ENCODE results near the gene MPPED1. TPM values are rescaled to one million over a fixed set of nuclear protein-coding genes. Genes with fewer than 3 reads are reported as not detected.

The MPPED1 gene
- total RNA-seq, 4 donors from 2014 or later = not detected

- no peak for TF ChIP-seq POLR2A (IDR thresholded peaks at IDR 0.05)
- no peak for TF ChIP-seq CTCF (IDR thresholded peaks at IDR 0.05)
- H3K27me3 ChIP-seq = peaks cover 0 to 11% (median 0%) of the 10 kb centered on the region in 4 donors
- H3K4me1 ChIP-seq = peaks cover 0 to 26% (median 0%) of the 10 kb centered on the region in 3 donors
- no peaks in the 10 kb centered on the region for H3K36me3 ChIP-seq
- intact Hi-C loops (cut with DNase I) = no loop called here
- H3K4me3 ChIP-seq = no peak overlapping the region
- H3K9me3 ChIP-seq = no peaks in the 10 kb centered on the region
- no peak for DNase-seq
- H3K27ac ChIP-seq = no peak overlapping the region
- WGBS, 2 donors = 64 to 77% methylated on average over 15 to 16 of the region's 18 CpGs
Measured at GRCh38 chr22:43541462-43542407, 129.9 kb downstream of the MPPED1 start.

GRCh38 chr22:43542681-43543521 lies 131.1 kb downstream of the MPPED1 start:
- peaks cover 0 to 20% (median 0%) of the 10 kb centered on the region in 3 donors for H3K4me1 ChIP-seq
- DNase-seq = no peak
- H3K9me3 ChIP-seq = no peaks in the 10 kb centered on the region
- no peaks in the 10 kb centered on the region for H3K36me3 ChIP-seq
- peaks cover 0 to 11% (median 0%) of the 10 kb centered on the region in 4 donors for H3K27me3 ChIP-seq
- no peak overlapping the region for H3K27ac ChIP-seq
- 73 to 84% methylated on average over 8 to 16 of the region's 23 CpGs for WGBS, 2 donors
- TF ChIP-seq POLR2A (IDR thresholded peaks at IDR 0.05) = no peak
- TF ChIP-seq CTCF (IDR thresholded peaks at IDR 0.05) = no peak
- no peak overlapping the region for H3K4me3 ChIP-seq
- intact Hi-C loops (cut with DNase I) = no loop called here

- DNase-seq = no peak
- intact Hi-C loops (cut with DNase I) = no loop called here
- no peak for TF ChIP-seq CTCF (IDR thresholded peaks at IDR 0.05)
- TF ChIP-seq POLR2A (IDR thresholded peaks at IDR 0.05) = no peak
- Histone ChIP-seq H3K9me3 (no peaks in the 10 kb centered on the region), H3K4me1 (peaks cover 0 to 20% (median 0%) of the 10 kb centered on the region in 3 donors), H3K27ac (no peak overlapping the region), H3K36me3 (no peaks in the 10 kb centered on the region), H3K27me3 (peaks cover 0 to 11% (median 0%) of the 10 kb centered on the region in 4 donors), H3K4me3 (no peak overlapping the region)
- WGBS, 2 donors = 76 to 90% methylated on average over 6 of the region's 12 CpGs
Measured at GRCh38 chr22:43543522-43544288, 131.9 kb downstream of the MPPED1 start.

- DNase-seq = no peak
Measured at GRCh38 chr22:43544289-43544673, 132.5 kb downstream of the MPPED1 start.

More at GRCh38 chr22:43544289-43544673, 132.5 kb downstream of the MPPED1 start:
- Histone ChIP-seq H3K27ac (no peak overlapping the region), H3K4me3 (no peak overlapping the region), H3K9me3 (no peaks in the 10 kb centered on the region), H3K4me1 (peaks cover 0 to 18% (median 0%) of the 10 kb centered on the region in 3 donors), H3K27me3 (peaks cover 0 to 11% (median 0%) of the 10 kb centered on the region in 4 donors), H3K36me3 (no peaks in the 10 kb centered on the region)
- intact Hi-C loops (cut with DNase I) = no loop called here
- 53 to 73% methylated on average over 2 to 4 of the region's 4 CpGs for WGBS, 2 donors
- TF ChIP-seq CTCF (IDR thresholded peaks at IDR 0.05) (no peak), POLR2A (IDR thresholded peaks at IDR 0.05) (no peak)

All from esophagus squamous epithelium (tissue), 5 donors.